Calu3 (cell line): ENCODE measurements around the gene CMIP. TPM values are rescaled to one million over a fixed set of nuclear protein-coding genes. Genes with fewer than 3 reads are reported as not detected.

Experiments
- BruUV-seq: library from RNA; stranded (reverse); fragments of 400-500 nt; replicated peaks from 2 replicates; lab custom pipeline; 2021; lab: Mats Ljungman, UMichigan
- CTCF ChIA-PET: fragments of 300-600 bp; sonication (Branson Sonifier 250); formaldehyde crosslinking; loops from one replicate; lab custom pipeline; 2022; ENCODE audit warnings: antibody characterized with exemption; lab: Charles Lee
- DNase-seq: peaks from one replicate; pipeline ENCODE4 v3.0.0; 2022
- H3K27ac Mint-ChIP-seq: one replicate; pipeline ENCODE4 v1.8.0; 2022; ENCODE audit warnings: mixed read lengths; ENCODE audit not compliant: unreplicated experiment
- H3K27me3 Mint-ChIP-seq: one replicate; pipeline ENCODE4 v1.8.0; 2022; ENCODE audit warnings: mixed read lengths; ENCODE audit not compliant: unreplicated experiment
- H3K36me3 Mint-ChIP-seq: one replicate; pipeline ENCODE4 v1.8.0; 2022; ENCODE audit warnings: mild to moderate bottlenecking, moderate library complexity, mixed read lengths; ENCODE audit not compliant: insufficient read depth, unreplicated experiment
- H3K4me1 Mint-ChIP-seq: one replicate; pipeline ENCODE4 v1.8.0; 2022; ENCODE audit warnings: mild to moderate bottlenecking, low read depth, mixed read lengths; ENCODE audit not compliant: unreplicated experiment
- H3K4me3 Mint-ChIP-seq: one replicate; pipeline ENCODE4 v1.8.0; 2022; ENCODE audit warnings: mild to moderate bottlenecking, low read depth, moderate library complexity, mixed read lengths; ENCODE audit not compliant: unreplicated experiment
- H3K9me3 Mint-ChIP-seq: one replicate; pipeline ENCODE4 v1.8.0; 2022; ENCODE audit warnings: low read depth, mixed read lengths; ENCODE audit not compliant: unreplicated experiment
- CTCF ChIP-seq: fragments of 200-600 bp; IDR thresholded peaks from one replicate; pipeline ENCODE4 v1.8.0; 2022; ENCODE audit warnings: antibody characterized with exemption; ENCODE audit not compliant: unreplicated experiment
- intact Hi-C: fragments of 100-400 bp; cut with micrococcal nuclease; formaldehyde crosslinking; loops from one replicate; pipeline ENCODE4 v1.10.0; 2022; ENCODE audit not compliant: unreplicated experiment
- total RNA-seq: library from RNA; stranded (reverse); gene quantifications from 2 replicates; pipeline ENCODE4 v1.2.3, GENCODE V29; 2022

The CMIP gene
- total RNA-seq, 1 experiment from 2014 or later, result 82.7 TPM

- Mint-ChIP-seq H3K4me3 (no peak overlapping the region), H3K4me1 (no peaks in the 10 kb centered on the region), H3K9me3 (no peaks in the 10 kb centered on the region), H3K36me3 (peaks cover 7% of the 10 kb centered on the region), H3K27me3 (no peaks in the 10 kb centered on the region), H3K27ac (no peak overlapping the region)
- DNase-seq, result no peak
- intact Hi-C loops, result no loop called here
- BruUV-seq, result no TSS peak
- CTCF ChIA-PET, result no interaction called here
- no peak for TF ChIP-seq CTCF
These were observed 173.6 kb downstream of the CMIP start for GRCh38 chr16:81618187-81618586.

- CTCF ChIA-PET, result no interaction called here
- no peaks in the 10 kb centered on the region for H3K27me3 Mint-ChIP-seq
These were observed 174.1 kb downstream of the CMIP start for GRCh38 chr16:81618661-81619060.

GRCh38 chr16:81620029-81620428 is 175.4 kb downstream of the CMIP start:
- H3K27me3 Mint-ChIP-seq, result no peaks in the 10 kb centered on the region
- CTCF ChIA-PET, result no interaction called here
- no peaks in the 10 kb centered on the region for H3K9me3 Mint-ChIP-seq
- peaks cover 7% of the 10 kb centered on the region for H3K36me3 Mint-ChIP-seq
- no peak for TF ChIP-seq CTCF
- no peaks in the 10 kb centered on the region for H3K4me1 Mint-ChIP-seq
- BruUV-seq, result no TSS peak
- no peak overlapping the region for H3K27ac Mint-ChIP-seq
- H3K4me3 Mint-ChIP-seq, result no peak overlapping the region
- intact Hi-C loops, result no loop called here
- DNase-seq, result no peak

More at GRCh38 chr16:81618661-81619060, 174.1 kb downstream of the CMIP start:
- H3K36me3 Mint-ChIP-seq, result peaks cover 7% of the 10 kb centered on the region
- no peak overlapping the region for H3K4me3 Mint-ChIP-seq
- H3K27ac Mint-ChIP-seq, result no peak overlapping the region
- H3K9me3 Mint-ChIP-seq, result no peaks in the 10 kb centered on the region
- intact Hi-C loops, result no loop called here
- H3K4me1 Mint-ChIP-seq, result no peaks in the 10 kb centered on the region
- no peak for DNase-seq
- no peak for TF ChIP-seq CTCF
- no TSS peak for BruUV-seq

- no peak for TF ChIP-seq CTCF
- H3K4me3 Mint-ChIP-seq, result no peak overlapping the region
- DNase-seq, result no peak
- no peaks in the 10 kb centered on the region for H3K9me3 Mint-ChIP-seq
- no peak overlapping the region for H3K27ac Mint-ChIP-seq
- intact Hi-C loops, result no loop called here
- no TSS peak for BruUV-seq
- no peaks in the 10 kb centered on the region for H3K4me1 Mint-ChIP-seq
- no peaks in the 10 kb centered on the region for H3K27me3 Mint-ChIP-seq
- CTCF ChIA-PET, result interaction anchor here (1.4 kb wide), 1 partner anchor 76 kb away, joined by 5 read pairs; no protein-coding TSS in a partner anchor
- peaks cover 7% of the 10 kb centered on the region for H3K36me3 Mint-ChIP-seq
These were observed 176.2 kb downstream of the CMIP start for GRCh38 chr16:81620796-81621195.
